Measurements from ENCODE around the gene TTC23.

Gene TTC23

DNA sequence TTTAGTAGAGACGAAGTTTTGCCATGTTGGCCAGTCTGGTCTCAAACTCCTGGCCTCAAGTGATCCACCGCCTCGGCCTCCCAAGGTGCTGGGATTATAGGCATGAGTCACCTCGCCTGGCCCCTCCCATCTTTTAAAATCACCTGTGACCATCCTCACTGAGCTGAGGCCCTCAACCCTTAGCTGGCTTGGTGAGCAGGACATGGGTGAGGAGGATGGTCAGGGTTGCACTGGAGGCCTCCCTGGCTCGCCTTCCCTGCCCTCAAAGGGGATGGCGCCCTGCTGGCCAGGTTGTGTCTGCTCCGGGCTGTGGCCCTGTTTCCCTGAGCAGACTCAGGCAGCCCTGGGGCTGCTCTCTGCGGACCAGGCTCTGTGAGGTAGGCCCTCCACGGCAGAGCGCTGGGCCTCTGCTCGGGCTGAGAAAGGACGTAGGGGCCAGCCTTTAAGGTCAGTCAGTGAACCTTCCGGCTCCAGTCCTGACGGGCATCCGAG, 110.8 kb downstream of the TTC23 start:
- DNase-seq = no peak

GRCh38 chr15:99137877-99138276, 111.5 kb downstream of the TTC23 start:
- DNase-seq = no peak

DNA sequence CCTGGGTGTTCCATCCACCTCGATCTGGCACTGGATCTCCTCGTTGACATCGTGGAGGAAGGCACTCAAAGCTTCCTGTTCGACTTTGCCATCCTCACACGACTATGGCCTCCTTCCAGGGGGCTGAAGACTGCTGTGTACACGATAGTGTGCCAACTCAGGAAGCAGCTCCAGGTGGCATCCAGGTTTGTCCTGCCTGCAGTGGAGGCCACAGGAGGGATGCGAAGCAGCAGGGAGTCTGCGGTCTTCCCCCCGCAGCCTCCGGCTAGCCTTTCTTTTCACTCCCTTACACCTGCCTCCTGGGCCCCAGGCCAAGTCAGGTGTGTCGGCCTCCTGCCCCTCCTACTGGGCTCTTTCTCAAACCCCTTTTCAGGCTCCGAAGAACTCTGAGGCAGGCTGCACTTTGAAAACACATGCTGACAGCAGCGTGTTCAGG, 112.3 kb downstream of the TTC23 start:
- DNase-seq = no peak

GRCh38 chr15:99135194-99135593, 114.2 kb downstream of the TTC23 start:
- DNase-seq = peak in 2 of 56 donors; percentile 15 to 46

GRCh38 chr15:99134317-99134821, 115.0 kb downstream of the TTC23 start:
- no peak for DNase-seq

GRCh38 chr15:99132634-99133287, 116.6 kb downstream of the TTC23 start:
- DNase-seq = no peak

GRCh38 chr15:99132122-99132521, 117.3 kb downstream of the TTC23 start:
- DNase-seq = no peak

- no peak for DNase-seq
These were observed 117.8 kb downstream of the TTC23 start for GRCh38 chr15:99131441-99132023.

GRCh38 chr15:99130765-99131440, 118.5 kb downstream of the TTC23 start:
- no peak for DNase-seq

DNA sequence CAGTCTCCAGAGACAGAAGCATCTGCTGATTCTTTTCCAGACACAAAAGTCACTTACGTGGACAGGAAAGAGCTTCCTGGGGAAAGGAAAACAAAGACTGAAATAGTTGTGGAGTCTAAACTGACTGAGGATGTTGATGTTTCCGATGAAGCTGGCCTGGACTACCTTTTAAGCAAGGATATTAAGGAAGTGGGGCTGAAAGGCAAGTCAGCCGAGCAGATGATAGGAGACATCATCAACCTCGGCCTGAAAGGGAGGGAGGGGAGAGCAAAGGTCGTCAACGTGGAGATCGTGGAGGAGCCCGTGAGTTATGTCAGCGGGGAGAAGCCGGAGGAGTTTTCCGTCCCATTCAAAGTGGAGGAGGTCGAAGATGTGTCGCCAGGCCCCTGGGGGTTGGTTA, 119.1 kb downstream of the TTC23 start:
- DNase-seq = no peak

- DNase-seq = no peak
These were observed 119.7 kb downstream of the TTC23 start for GRCh38 chr15:99129644-99130043.

DNA sequence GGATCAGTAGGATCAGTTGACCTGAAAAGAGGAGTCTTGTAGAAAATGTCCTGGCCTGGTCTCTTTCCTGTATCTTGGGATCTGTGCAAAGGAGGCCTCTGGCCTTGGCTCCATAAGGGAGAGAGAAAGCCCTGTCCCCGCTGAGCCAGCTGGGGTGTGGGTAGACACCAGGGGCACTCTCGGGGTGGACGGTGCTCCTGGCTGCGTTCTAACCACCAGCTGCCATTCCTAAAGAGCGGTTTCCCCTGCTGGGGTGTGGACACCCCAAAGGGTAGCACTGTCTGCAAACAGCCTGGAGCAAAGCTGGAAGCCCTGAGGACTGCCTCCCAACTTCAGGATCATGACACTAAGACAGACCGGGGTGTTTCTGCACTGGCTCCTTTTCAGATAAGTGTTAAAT, 121.0 kb downstream of the TTC23 start:
- no peak for DNase-seq

GRCh38 chr15:99127773-99128172, 121.6 kb downstream of the TTC23 start:
- no peak for DNase-seq

DNA sequence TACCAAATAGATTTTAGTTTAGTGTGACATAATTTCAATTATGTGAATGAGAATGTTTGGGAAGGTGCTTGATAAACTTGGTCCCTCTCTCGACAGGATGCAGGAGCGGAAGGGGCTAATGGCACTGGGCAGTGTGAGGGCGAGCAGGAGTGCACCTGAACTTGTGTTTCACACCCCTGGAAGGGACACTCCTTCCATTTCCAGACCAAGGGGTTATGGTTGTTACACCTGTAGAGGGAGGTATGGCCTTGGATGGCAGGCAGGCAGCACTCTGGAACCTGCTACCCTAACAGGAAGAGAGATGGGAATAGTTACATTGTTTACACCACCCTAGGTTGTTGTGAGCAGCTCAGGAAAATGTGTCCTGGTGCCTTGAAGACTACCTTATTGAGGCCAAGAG, 122.5 kb downstream of the TTC23 start:
- no peak for DNase-seq

- no peak for DNase-seq
These were observed 123.2 kb downstream of the TTC23 start for GRCh38 chr15:99126131-99126588.

DNA sequence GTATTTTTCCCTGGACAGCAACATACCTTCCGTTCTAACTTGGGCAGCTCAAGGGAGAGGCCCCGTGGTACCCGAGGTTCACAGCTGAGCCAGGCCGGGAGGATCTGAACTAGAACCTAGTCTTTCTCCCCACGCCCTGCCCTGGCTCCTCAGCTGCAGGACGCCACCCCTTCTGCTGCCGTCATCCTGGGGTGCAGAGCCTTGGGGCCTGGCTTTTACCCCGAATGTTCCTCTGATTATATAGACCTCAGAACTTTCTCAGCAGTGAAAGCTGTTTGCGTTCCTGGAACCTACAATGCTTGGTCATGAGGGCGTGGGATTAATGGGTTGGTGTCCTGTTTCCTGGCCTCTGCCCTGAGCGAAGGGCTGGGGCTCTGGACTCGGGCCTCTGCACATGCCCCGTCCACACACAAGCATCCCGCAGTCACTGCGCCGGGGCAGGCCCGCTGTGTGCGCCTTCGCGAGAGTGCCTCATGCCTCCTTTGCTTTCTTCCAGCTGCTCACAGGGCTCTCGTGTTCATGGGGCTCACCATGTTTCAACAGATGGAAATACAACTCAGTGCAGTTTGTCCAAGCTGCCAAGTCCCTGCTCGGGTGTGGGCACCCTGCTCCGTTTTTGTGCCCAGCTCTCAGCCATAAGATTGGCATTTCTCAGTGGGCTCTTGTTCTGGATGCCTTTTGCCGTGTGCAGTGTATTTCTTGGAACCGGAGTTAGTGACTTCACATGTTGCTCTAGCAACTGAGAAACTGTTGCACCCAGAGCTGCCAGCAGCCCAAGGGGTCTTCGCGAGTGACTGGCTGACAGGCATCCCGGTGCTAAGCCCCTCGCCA, 124.1 kb downstream of the TTC23 start:
- no peak for DNase-seq

- no peak for DNase-seq
These were observed 124.7 kb downstream of the TTC23 start for GRCh38 chr15:99124641-99125040.

DNA sequence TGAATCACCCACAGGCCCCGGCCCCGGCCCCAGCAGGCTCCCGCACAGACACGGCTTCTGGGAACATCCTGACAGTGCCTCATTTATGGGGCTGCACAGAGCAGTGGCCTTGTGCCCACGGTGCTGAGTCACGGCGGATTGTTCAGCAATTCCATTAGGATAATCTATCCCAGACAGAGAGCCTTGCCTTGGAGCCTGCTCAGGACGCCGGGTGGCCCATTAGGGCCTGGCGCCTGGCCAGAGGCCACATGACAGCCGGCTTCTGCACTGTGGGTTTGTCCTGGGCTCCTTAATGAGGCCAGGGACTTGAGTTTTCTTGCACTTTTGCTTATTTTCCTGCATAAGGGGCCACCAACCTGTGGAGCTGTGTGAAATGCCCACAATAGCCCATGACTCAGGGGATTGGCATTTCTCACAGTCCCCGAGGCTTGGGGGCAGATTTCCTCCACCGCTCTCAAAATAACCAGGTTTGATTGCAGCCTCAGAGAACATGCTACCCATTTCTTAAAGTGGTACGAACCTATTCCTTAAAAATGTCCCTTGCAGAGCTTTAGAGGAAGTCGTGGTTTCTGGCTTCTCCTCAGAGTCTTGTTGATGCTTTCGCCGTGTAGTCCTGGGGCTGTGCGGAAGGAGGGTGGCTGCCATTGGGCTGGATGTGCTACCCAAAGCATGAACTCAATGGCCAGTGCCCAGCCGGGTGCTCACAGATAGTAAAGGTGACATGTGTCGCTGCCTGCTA, 125.5 kb downstream of the TTC23 start:
- DNase-seq = peak; percentile 23 to 96 (median 77)

DNA sequence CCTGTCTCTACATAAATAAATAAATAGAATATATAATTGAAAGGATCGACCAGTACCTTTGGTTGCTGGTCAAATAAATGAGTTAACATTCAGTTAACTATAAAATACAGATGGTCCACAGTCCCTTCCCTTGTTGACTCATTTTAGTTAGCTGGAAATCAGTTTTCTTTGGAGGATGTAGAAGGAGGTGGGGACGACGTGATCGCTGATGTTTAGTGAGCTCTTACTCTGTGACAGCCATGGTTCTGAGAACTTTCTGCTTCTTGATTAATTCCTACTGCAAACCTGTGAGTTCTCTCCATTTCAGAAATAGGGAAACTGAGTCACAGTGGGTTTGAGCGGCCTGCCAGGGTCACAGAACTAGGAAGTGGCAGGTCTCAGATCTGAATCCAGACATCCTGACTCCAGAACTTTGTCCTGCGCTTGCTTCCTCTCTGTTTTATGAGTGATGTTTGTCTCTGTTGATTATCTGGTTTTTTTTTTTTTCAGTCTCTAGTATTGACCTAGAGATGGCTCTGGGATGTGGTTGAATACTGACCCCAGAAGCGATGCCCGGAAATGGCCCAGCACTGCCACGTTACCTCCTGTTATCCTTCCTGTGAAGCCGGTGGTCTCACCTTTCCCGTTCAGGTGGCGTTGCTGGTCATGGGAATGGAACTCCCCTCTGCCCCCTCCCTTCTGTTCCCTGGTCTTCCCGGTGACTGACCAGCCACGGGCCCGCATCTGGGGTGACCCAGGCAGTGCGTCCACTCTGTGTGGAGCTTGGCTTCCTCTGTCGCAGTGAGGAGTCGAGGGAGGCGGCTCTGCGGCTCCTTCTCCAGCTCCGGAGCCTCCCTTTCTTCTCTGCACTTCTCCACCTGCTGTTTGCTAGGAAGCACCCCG, 126.3 kb downstream of the TTC23 start:
- no peak for DNase-seq

Measured in nucleus accumbens (tissue), 56 donors.